Effector memory CD4-positive, alpha-beta T cell (primary cell): ENCODE measurements around the gene GRIK3.

Experiments used
- DNase-seq, 3 donors: peaks; one replicate each; pipeline ENCODE4 v3.0.0-alpha.2; 2020
- H3K27ac ChIP-seq: 2 replicates; pipeline ENCODE4 v1.7.0; 2013; ENCODE audit warnings: mild to moderate bottlenecking, low read length, moderate library complexity; ENCODE audit not compliant: insufficient read depth, poor library complexity, severe bottlenecking
- H3K27me3 ChIP-seq: replicated peaks from 2 replicates; pipeline ENCODE4 v1.7.0; 2013; ENCODE audit warnings: mild to moderate bottlenecking, low read length; ENCODE audit not compliant: insufficient read depth, control insufficient read depth, poor library complexity, severe bottlenecking
- H3K36me3 ChIP-seq: 2 replicates; pipeline ENCODE4 v1.7.0; 2013; ENCODE audit warnings: mild to moderate bottlenecking, low read length, moderate library complexity; ENCODE audit not compliant: control insufficient read depth, insufficient read depth
- H3K4me1 ChIP-seq: 2 replicates; pipeline ENCODE4 v1.7.0; 2013; ENCODE audit warnings: low read length, mild to moderate bottlenecking; ENCODE audit not compliant: control insufficient read depth, insufficient read depth, poor library complexity, severe bottlenecking
- H3K4me3 ChIP-seq: 2 replicates; pipeline ENCODE4 v1.7.0; 2013; ENCODE audit warnings: low read length, low read depth, mild to moderate bottlenecking; ENCODE audit not compliant: insufficient read depth, poor library complexity, severe bottlenecking
- H3K9me3 ChIP-seq: 2 replicates; pipeline ENCODE4 v1.7.0; 2013; ENCODE audit warnings: mild to moderate bottlenecking, low read length, moderate library complexity; ENCODE audit not compliant: control insufficient read depth

Gene GRIK3

GRCh38 chr1:36843906-36844610 is 190.3 kb downstream of the GRIK3 start:
- no peaks in the 10 kb centered on the region for H3K9me3 ChIP-seq
- H3K4me1 ChIP-seq: no peaks in the 10 kb centered on the region
- no peak for DNase-seq
- no peak overlapping the region for H3K27ac ChIP-seq
- no peak overlapping the region for H3K4me3 ChIP-seq
- no peaks in the 10 kb centered on the region for H3K36me3 ChIP-seq
- no peaks in the 10 kb centered on the region for H3K27me3 ChIP-seq

GRCh38 chr1:36843027-36843426 is 191.3 kb downstream of the GRIK3 start:
- H3K27me3 ChIP-seq: no peaks in the 10 kb centered on the region
- no peak for DNase-seq

GRCh38 chr1:36842448-36842847 is 191.9 kb downstream of the GRIK3 start:
- H3K27me3 ChIP-seq: no peaks in the 10 kb centered on the region

More at GRCh38 chr1:36843027-36843426, 191.3 kb downstream of the GRIK3 start:
- H3K4me1 ChIP-seq: no peaks in the 10 kb centered on the region
- H3K36me3 ChIP-seq: no peaks in the 10 kb centered on the region
- H3K4me3 ChIP-seq: no peak overlapping the region
- H3K27ac ChIP-seq: no peak overlapping the region
- H3K9me3 ChIP-seq: no peaks in the 10 kb centered on the region

GRCh38 chr1:36839485-36839884 is 194.8 kb downstream of the GRIK3 start:
- H3K36me3 ChIP-seq: no peaks in the 10 kb centered on the region
- no peak overlapping the region for H3K4me3 ChIP-seq
- no peak for DNase-seq
- H3K27ac ChIP-seq: no peak overlapping the region
- no peaks in the 10 kb centered on the region for H3K27me3 ChIP-seq
- H3K4me1 ChIP-seq: no peaks in the 10 kb centered on the region
- no peaks in the 10 kb centered on the region for H3K9me3 ChIP-seq

More at GRCh38 chr1:36842448-36842847, 191.9 kb downstream of the GRIK3 start:
- Histone ChIP-seq H3K36me3 (no peaks in the 10 kb centered on the region), H3K4me3 (no peak overlapping the region), H3K27ac (no peak overlapping the region), H3K4me1 (no peaks in the 10 kb centered on the region), H3K9me3 (no peaks in the 10 kb centered on the region)
- DNase-seq: no peak

GRCh38 chr1:36838888-36839287 is 195.4 kb downstream of the GRIK3 start:
- DNase-seq: no peak
- Histone ChIP-seq H3K27ac (no peak overlapping the region), H3K4me1 (no peaks in the 10 kb centered on the region), H3K36me3 (no peaks in the 10 kb centered on the region), H3K27me3 (no peaks in the 10 kb centered on the region), H3K9me3 (no peaks in the 10 kb centered on the region), H3K4me3 (no peak overlapping the region)

GRCh38 chr1:36836916-36837315 is 197.4 kb downstream of the GRIK3 start:
- Histone ChIP-seq H3K9me3 (no peaks in the 10 kb centered on the region), H3K4me3 (no peak overlapping the region), H3K4me1 (no peaks in the 10 kb centered on the region), H3K36me3 (no peaks in the 10 kb centered on the region), H3K27ac (no peak overlapping the region), H3K27me3 (no peaks in the 10 kb centered on the region)
- no peak for DNase-seq

GRCh38 chr1:36836196-36836883 is 198.0 kb downstream of the GRIK3 start:
- Histone ChIP-seq H3K27ac (no peak overlapping the region), H3K9me3 (no peaks in the 10 kb centered on the region), H3K36me3 (no peaks in the 10 kb centered on the region), H3K27me3 (no peaks in the 10 kb centered on the region), H3K4me1 (no peaks in the 10 kb centered on the region), H3K4me3 (no peak overlapping the region)
- DNase-seq: no peak

- H3K9me3 ChIP-seq: no peaks in the 10 kb centered on the region
- H3K27me3 ChIP-seq: no peaks in the 10 kb centered on the region
- no peaks in the 10 kb centered on the region for H3K4me1 ChIP-seq
Observed at GRCh38 chr1:36835696-36836095, 198.6 kb downstream of the GRIK3 start.

GRCh38 chr1:36835017-36835695 is 199.2 kb downstream of the GRIK3 start:
- Histone ChIP-seq H3K27ac (no peak overlapping the region), H3K4me3 (no peak overlapping the region), H3K27me3 (no peaks in the 10 kb centered on the region), H3K4me1 (no peaks in the 10 kb centered on the region), H3K9me3 (no peaks in the 10 kb centered on the region), H3K36me3 (no peaks in the 10 kb centered on the region)
- no peak for DNase-seq

More at GRCh38 chr1:36835696-36836095, 198.6 kb downstream of the GRIK3 start:
- no peak overlapping the region for H3K27ac ChIP-seq
- DNase-seq: no peak
- H3K36me3 ChIP-seq: no peaks in the 10 kb centered on the region
- H3K4me3 ChIP-seq: no peak overlapping the region

- H3K27ac ChIP-seq: no peak overlapping the region
- H3K4me1 ChIP-seq: no peaks in the 10 kb centered on the region
- no peaks in the 10 kb centered on the region for H3K9me3 ChIP-seq
- H3K36me3 ChIP-seq: no peaks in the 10 kb centered on the region
- H3K4me3 ChIP-seq: no peak overlapping the region
- no peaks in the 10 kb centered on the region for H3K27me3 ChIP-seq
- DNase-seq: no peak
Observed at GRCh38 chr1:36834586-36834985, 199.7 kb downstream of the GRIK3 start.
